ENCODE data around the gene MYH14.

The MYH14 gene

GRCh38 chr19:50192463-50193211 lies 10.8 kb upstream of the MYH14 start:
- no peaks in the 10 kb centered on the region for H3K4me1 ChIP-seq (ENCODE audit: control insufficient read depth in 1 of 2, insufficient read depth in 1 of 2, low read depth in 1 of 2, low read length in 1 of 2)
- no peak overlapping the region for H3K4me3 ChIP-seq (ENCODE audit: low read depth in 1 of 2, low read length in 1 of 2)
- H3K9me3 ChIP-seq: no peaks in the 10 kb centered on the region
- no peaks in the 10 kb centered on the region for H3K27me3 ChIP-seq
- H3K27ac ChIP-seq: no peak overlapping the region
- H3K36me3 ChIP-seq: no peaks in the 10 kb centered on the region
- no peak for TF ChIP-seq CTCF (IDR thresholded peaks at IDR 0.05)

- Histone ChIP-seq H3K27me3 (peaks cover 15% of the 10 kb centered on the region), H3K27ac (no peak overlapping the region), H3K36me3 (no peaks in the 10 kb centered on the region), H3K4me3 (ENCODE audit: low read depth in 1 of 2, low read length in 1 of 2) (no peak overlapping the region), H3K9me3 (no peaks in the 10 kb centered on the region), H3K4me1 (ENCODE audit: control insufficient read depth in 1 of 2, insufficient read depth in 1 of 2, low read depth in 1 of 2, low read length in 1 of 2) (no peaks in the 10 kb centered on the region)
- TF ChIP-seq CTCF (IDR thresholded peaks at IDR 0.05): no peak
Observed at GRCh38 chr19:50195224-50195623, 8.2 kb upstream of the MYH14 start.

- Histone ChIP-seq H3K4me1 (ENCODE audit: control insufficient read depth in 1 of 2, insufficient read depth in 1 of 2, low read depth in 1 of 2, low read length in 1 of 2) (no peaks in the 10 kb centered on the region), H3K27me3 (peaks cover 26% of the 10 kb centered on the region), H3K27ac (no peak overlapping the region), H3K36me3 (no peaks in the 10 kb centered on the region), H3K4me3 (ENCODE audit: low read depth in 1 of 2, low read length in 1 of 2) (no peak overlapping the region), H3K9me3 (no peaks in the 10 kb centered on the region)
- TF ChIP-seq CTCF (IDR thresholded peaks at IDR 0.05): no peak
Observed at GRCh38 chr19:50196322-50196932, 7.0 kb upstream of the MYH14 start.

- Histone ChIP-seq H3K4me1 (ENCODE audit: control insufficient read depth in 1 of 2, insufficient read depth in 1 of 2, low read depth in 1 of 2, low read length in 1 of 2) (no peaks in the 10 kb centered on the region), H3K36me3 (no peaks in the 10 kb centered on the region), H3K9me3 (no peaks in the 10 kb centered on the region), H3K27me3 (peaks cover 35% of the 10 kb centered on the region), H3K4me3 (ENCODE audit: low read depth in 1 of 2, low read length in 1 of 2) (no peak overlapping the region), H3K27ac (no peak overlapping the region)
- TF ChIP-seq CTCF (IDR thresholded peaks at IDR 0.05): no peak
Observed at GRCh38 chr19:50197348-50197747, 6.1 kb upstream of the MYH14 start.

GRCh38 chr19:50198431-50199258 lies 4.8 kb upstream of the MYH14 start:
- Histone ChIP-seq H3K27me3 (peaks cover 48% of the 10 kb centered on the region), H3K9me3 (no peaks in the 10 kb centered on the region), H3K27ac (no peak overlapping the region), H3K4me1 (ENCODE audit: control insufficient read depth in 1 of 2, insufficient read depth in 1 of 2, low read depth in 1 of 2, low read length in 1 of 2) (no peaks in the 10 kb centered on the region), H3K36me3 (no peaks in the 10 kb centered on the region), H3K4me3 (ENCODE audit: low read depth in 1 of 2, low read length in 1 of 2) (no peak overlapping the region)
- no peak for TF ChIP-seq CTCF (IDR thresholded peaks at IDR 0.05)

All from neutrophil (primary cell).